ENCODE results near the gene TPPP2.
"Not testable (repeated sequence)": the region's sequence is repeated elsewhere in the genome, so short reads cannot be mapped to it uniquely, and the experiment has no call there.

Gene TPPP2

DNA sequence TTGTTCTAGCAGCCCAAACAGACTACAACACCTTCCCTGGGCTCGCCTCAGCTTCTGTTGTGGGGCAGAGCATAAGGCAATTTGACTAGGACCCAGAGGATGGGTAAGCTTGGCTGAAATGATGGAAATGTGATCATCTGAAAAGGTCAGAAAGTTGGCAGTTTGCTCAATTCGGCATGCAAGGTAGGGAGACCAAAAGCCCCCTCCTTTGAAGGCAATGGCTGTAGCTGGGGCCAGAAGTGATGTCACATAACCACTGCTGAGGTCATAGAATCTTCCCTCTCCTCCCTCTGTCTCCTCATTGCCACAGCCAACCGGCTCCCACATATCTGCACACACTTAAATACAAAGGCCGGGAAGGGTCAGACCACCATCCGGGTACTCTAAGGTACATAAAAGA lies at the start of gene TPPP2:
Gene TPPP2, plus strand, starts transcription at position 301 of the 400 bp plus-strand sequence. CDS start 365 bp downstream, outside the sequence.
- DNase-seq: no peak

DNA sequence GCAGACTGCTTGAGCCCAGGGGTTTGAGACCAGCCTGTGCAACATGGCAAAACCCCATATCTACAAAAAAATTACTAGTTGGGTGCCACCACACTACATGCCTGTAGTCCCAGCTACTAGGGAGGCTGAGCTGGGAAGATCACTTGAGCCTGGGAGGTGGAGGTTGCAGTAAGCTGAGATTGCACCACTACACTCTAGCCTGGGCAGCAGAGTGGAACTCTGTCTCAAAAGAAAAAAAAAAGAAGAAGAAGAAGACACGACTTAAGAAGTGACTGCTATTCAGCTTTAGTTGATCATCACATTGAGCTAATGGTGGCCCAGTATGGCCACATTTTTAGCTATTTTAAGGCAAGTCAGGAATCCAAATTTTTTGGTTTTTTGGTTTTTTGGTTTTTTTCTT lies 49.1 kb upstream of the TPPP2 start:
- DNase-seq: no peak

DNA sequence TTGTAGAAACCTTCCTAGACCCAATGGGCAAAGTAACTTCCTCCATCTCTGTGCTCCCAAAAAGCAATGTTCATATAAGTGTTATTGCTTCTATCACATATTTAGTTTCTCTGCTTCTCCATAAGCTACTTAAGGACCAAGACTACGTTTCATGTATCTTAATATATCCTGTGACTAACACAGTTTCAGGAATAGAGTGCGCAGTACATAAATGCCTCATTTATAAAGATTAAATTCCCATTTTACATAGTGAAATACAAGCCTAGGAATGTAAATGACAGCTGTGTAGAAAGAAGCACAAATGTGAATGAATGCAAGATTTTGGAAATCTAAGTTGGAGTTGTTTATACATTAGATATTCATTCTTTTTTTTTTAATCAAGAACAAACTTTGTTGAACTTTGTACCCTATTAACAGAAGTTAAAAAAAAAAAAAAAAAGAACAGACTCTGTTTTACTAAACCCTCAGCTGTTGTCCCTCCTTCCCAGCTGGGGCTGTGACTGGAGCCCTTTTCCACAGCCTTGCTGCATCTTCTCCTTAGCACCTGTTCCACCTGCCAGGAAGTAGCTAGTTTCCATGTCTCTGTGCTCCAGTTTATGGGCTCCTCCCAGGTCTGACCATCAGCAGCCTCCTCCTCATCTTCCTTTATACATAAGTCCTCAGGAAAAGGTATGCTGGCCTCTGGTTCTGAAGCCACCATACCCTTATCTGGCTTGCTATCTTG lies 47.2 kb upstream of the TPPP2 start:
- DNase-seq: no peak

DNA sequence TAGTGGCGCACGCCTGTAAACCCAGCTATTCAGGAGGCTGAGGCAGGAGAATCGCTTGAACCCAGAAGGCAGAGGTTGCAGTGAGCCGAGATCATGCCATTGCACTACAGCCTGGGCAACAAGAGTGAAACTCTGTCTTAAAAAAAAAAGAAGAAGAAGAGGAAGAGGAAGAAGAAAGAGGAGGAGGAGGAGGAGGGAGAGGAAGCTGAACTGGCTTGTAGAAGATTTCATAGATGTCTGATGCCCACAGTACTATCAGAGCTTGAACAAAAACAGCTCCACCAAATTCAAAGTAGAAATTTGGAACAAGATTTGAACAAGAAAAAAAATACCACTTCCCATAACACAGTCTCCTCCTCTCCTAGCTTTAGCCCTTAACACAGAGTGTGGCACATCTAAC lies 44.4 kb upstream of the TPPP2 start:
- not testable (repeated sequence) for DNase-seq

DNA sequence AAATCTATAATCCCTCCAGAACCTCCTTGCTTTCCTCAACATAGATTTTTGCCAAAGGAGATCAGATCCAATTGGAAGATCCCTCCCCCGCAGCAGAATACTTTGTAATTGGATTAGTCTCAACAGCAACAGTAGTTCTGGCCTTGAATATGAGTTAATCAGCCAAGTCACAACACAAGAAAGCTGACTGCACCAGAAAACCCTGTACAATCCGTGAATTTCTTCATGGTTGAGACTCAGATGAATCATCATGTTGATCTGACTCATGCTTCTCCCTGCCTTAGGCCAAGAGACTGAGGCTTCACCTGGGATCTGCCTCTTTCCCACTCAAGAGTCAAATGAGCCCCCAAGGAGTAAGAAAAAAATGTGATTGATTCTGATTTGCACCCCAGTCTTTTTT lies 43.2 kb upstream of the TPPP2 start:
- no peak for DNase-seq

DNA sequence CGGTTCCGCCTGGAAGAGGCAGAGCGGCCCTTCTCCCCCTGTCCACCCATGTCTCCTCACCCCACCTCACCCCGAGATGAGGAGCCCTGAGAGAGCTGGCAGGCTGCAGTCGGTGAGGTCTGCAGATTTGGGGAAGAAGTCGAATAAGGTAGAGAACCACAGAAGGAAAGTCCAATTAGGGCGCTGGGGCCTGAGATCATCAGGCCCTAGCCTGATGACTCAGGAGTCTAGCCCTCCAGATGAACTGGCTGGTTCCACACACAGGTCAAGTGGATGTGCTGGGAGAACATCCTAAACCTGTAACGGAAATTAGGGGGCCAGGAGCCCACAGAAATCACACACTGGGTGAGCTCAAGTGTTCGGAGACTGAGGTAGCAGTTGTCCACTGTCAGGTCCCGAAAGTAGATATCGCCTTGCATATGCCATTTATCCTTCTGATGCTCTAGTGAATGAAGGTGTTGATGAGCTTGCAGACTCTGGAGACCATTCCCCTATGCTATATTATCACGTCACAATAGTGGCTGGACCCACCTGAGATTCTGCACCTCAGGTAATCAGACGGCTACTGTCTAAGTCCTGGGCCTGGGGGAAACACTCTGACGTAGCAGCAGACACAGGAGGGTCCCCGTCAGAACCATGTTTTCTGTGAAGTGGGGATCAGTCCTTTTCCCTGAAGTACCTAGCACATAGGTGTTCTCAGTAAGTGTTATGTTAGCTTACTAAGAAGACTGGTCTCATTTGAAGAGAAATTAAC lies 41.1 kb upstream of the TPPP2 start:
- DNase-seq: no peak

DNA sequence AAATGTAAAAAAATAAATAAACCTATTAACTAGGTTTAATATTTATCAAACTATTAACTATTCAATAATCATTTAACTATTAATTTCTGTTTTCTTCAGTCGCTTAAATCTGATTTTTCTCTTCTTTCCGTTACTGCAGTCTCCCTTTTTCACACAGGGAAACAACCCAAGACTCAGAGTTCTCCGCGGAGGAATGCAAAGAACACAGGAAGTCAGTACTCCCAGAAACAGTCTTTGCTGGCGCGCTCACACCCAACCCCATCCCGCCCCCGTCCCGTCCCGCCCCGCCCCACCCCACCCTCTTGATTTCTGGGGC lies 40.6 kb upstream of the TPPP2 start:
- DNase-seq: no peak

DNA sequence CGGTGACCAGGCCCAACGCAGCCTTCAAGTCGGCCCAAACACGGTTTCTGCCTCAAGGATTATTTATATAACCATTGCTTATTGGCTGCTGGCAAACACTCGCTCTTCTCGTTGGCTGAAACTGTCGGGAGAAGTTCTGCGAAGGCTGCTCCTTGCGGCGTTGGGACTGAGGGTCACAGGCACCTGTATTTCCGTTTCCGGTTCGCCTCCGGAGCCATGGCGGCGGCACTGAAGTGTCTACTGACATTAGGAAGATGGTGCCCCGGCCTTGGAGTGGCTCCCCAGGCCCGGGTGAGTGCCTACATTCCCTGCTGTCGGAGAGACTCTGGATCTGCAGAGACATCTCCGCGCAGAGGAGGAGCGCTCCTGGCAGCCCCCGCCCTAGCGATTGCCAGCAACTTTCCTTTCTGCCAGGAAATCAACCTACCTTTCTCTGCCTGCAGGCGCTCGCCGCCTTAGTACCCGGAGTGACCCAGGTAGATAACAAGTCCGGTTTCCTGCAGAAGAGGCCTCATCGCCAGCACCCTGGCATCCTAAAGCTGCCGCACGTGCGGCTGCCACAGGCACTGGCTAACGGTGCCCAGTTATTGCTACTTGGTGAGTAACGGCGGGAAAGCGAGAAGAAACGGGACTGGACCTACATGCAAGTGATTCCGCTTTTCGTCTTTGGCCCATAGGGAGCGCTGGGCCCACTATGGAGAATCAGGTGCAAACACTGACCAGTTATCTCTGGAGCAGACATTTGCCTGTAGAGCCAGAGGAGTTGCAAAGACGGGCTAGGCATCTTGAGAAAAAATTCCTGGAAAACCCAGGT lies 40.0 kb upstream of the TPPP2 start, which contains the start of gene METTL17:
Gene METTL17, plus strand, starts transcription at position 194 of the 814 bp plus-strand sequence. Its CDS starts 23 bp downstream, at position 217.
- DNase-seq: peak; percentile 84

DNA sequence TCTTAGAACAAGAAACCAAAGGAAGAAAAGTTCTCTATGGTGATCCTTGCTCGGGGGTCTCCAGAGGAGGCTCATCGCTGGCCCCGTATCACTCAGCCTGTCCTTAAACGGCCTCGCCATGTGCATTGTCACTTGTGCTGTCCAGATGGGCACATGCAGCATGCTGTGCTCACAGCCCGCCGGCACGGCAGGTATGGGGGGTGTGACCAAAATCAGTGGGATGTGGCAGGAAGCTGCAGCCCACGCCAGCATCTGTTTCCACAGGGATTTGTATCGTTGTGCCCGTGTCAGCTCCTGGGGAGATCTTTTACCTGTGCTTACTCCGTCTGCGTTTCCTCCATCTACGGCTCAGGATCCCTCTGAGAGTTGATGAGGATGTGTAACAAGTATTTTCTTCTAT lies 33.5 kb upstream of the TPPP2 start:
- DNase-seq: no peak

DNA sequence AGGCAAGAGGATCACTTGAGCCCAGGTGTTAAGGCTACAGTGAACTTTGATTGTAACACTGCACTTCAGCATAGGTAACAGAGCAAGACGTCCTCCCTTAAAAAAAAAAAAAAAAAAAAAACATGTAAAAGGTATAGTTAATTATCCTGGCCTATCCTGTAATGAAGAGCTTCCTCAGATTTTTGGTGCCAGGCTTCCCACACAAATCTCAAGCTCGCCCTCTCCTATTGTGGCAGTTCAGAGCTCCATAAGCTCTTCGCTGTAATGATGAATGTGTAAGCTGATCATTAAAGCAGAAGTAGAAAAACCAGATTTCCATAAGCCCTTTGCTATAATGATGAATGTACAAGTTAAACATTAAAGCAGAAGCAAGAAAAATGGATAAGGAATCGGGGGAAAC lies 32.9 kb upstream of the TPPP2 start:
- no peak for DNase-seq

DNA sequence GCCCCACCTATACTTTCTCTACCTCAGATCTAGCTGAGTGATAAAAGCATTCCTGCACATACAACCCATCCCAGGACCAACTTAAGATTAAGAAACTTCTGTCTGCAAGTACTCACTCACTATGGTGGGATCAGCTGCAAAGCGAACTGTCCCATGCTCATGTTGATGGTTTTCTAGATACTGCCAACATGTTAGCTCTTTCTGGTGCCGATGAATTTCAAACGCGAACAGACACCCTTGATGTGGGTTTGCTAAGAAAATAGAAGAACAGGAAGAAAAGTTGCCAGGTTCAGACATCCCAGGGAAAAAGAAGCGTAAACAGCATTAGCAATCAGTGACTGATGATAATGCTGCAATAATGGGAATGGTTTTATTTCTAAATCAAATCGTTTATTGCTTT lies 32.5 kb upstream of the TPPP2 start:
- DNase-seq: no peak

DNA sequence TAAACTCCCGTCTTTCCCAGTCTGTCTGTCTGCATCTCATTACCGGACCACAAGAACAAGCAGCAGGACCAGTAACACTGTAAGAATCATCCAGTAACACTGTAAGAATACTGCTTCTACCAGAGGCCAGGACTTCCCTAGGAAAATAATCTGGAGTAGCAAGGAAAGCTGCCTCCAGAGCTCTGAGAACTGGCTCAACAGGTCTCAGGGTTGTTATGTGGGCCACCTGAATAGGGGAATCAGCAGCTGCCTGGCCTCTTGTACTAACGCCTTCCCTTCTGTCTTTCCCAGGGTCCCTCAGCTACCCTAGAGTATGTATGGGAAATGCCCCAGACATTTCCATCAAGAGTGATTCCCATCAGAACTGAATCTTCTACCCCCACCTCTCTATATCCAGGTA lies 31.9 kb upstream of the TPPP2 start:
- no peak for DNase-seq

DNA sequence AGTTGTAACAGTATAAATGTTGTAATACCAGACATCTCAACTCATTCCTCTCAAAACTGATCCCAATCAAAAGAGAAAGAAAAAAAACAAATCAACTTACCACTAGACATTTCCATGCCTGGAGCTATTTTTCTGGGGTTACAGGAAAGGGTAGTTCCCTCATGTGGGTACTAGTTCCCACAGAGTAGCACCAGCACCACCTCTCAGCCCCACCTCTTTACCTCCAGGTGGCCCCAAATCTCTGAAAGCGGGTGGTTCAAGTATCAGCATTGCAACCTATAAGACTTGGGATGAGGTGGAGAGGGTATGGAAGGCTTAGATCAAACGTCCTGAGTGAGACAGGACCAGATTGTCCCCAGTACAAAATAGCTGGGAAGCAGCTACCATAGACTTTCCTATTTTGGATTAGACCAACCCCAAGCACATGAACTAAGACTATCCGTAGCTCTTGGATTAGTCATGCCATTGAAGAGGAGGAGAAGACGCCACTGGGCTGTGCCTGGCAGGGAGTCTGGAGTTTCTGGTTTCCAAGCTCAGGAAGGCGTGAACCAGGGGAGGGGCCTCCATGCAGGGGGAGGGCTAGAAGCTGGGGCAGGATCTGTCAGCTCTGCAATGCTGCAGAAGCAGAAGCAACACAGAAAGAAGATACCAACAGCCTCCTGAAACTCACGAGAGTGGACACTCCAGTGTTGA lies 31.2 kb upstream of the TPPP2 start, which contains the start of gene SLC39A2:
Gene SLC39A2, plus strand, starts transcription at position 620 of the 693 bp plus-strand sequence. CDS start 154 bp downstream, outside the sequence.
- DNase-seq: no peak

DNA sequence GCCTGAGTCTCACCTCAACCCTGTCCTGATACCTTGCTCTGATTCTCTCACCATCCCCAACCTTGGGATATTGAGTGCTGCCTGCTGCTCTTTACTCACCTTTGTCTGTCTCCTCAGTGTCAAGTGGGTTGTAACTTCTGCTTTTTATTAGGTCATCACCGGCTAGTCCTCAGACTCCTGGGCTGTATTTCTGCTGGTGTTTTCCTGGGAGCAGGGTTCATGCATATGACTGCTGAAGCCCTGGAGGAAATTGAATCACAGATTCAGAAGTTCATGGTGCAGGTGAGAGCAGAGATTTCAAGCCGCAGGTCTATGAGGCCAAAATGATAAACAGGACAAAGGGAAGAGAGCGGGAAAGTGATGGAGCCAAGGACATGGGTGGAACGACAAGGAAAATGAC lies 30.4 kb upstream of the TPPP2 start:
- no peak for DNase-seq

DNA sequence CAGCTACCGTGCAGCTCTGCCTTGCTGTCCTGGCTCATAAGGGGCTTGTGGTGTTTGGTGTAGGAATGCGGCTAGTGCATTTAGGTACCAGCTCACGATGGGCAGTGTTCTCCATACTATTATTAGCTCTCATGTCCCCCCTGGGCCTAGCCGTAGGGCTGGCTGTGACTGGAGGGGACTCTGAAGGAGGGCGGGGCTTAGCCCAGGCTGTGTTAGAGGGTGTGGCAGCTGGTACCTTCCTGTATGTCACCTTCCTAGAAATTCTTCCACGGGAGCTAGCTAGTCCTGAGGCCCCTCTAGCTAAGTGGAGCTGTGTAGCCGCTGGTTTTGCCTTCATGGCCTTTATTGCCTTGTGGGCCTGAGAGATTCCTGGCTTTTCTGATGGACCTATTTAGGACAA lies 28.8 kb upstream of the TPPP2 start:
- no peak for DNase-seq

DNA sequence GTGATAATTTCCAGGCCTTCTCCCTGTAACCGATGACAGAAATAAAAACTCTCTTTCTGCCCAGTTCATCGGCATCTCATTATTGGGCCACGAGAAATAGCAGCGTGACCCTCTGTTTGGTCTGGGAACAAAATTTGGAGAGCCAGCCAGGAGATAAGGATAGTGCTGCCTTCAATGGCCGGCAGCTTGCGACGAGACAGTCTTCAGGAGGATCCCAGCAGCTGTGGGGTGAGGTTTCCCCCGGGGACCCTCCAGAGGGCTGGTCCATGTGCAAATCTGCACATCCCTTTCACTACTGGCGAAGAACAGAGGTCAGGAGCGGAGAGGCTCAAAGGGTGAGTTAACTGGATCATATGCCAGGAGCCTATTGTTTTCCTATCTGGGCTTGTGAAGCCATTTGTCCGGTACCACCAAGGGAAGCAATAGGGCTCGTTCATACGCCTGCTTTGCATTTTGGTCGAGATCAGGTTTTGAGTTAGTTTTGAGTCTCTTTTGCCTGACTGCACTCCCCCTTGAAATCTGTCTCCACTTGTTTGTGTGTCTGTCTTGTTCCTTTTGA lies 26.1 kb upstream of the TPPP2 start:
- no peak for DNase-seq

DNA sequence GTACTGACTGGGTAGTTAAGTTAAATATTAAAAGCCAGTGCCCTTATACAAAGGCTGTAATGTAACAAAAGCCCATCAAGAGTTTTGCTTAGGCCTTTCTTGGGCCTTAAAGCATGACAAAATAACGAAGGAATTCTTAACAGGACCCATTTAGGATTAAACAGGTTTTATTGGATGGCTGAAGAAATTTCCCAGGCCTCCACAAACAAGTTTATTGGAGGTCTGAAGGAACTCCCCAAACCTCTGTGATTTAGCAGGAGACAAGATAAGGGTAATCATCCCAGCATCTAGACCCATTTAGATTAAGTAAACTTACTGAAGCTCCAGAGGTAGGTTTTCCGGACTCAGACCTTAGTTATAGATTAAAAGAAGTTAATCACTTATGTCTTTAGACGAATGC lies 20.3 kb upstream of the TPPP2 start:
- DNase-seq: not testable (repeated sequence)

DNA sequence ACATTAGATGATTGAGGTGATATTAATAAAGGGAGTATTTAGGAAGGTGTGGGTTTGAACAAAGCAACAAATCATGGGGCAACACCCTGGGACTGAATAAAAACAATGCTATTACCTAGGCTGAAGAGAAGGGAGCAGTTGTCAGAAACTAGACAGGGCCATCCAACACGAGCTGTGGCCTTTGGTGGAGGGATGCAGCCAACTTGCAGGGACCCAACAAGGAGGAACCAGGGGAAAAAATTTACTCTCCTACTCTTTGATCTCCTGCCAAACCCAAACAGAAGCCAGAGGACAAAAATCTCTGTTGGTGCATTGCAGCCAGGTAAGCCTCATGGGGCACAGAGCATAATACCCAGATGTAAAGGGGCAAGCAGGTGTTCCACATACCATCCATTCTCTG lies 18.9 kb upstream of the TPPP2 start:
- no peak for DNase-seq

DNA sequence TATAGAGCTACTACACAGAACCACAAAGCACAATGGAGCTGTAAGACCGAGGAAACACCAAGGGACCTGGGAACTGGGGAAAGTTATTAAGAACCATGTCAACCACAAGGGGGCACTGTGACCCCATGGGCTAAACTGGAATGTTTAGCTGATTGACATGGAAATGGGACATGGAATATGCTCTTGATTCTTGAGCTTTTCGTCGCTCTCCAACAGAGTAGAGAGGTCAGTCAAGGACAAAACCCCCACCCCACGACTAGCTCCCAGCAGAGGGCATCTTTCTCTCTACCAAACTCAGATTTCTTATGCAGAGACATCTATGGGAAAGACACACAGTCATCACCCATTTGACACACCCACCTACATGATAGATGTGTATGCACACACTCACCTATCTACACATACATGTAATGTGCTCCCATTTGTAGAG lies 15.2 kb upstream of the TPPP2 start:
- peak; percentile 82 for DNase-seq

DNA sequence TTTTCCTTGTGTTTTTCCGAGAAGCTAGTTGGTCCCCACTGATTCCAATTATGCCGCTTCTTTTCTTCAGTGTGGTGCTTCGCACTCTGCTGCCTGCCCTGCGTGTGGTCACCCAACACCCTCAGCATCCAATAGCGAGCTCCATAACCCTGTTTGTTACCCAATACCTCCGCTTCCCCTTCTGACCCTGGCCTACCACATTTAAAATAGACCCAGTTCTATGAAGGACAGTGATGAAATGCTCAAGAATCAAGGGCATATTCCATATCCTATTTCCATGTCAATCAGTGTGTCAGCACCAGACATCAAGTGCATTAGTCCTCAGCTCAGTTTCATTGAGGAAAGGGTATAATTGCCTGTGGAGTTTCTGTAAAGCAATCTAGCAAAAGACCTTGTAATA lies 14.7 kb upstream of the TPPP2 start:
- DNase-seq: no peak

DNA sequence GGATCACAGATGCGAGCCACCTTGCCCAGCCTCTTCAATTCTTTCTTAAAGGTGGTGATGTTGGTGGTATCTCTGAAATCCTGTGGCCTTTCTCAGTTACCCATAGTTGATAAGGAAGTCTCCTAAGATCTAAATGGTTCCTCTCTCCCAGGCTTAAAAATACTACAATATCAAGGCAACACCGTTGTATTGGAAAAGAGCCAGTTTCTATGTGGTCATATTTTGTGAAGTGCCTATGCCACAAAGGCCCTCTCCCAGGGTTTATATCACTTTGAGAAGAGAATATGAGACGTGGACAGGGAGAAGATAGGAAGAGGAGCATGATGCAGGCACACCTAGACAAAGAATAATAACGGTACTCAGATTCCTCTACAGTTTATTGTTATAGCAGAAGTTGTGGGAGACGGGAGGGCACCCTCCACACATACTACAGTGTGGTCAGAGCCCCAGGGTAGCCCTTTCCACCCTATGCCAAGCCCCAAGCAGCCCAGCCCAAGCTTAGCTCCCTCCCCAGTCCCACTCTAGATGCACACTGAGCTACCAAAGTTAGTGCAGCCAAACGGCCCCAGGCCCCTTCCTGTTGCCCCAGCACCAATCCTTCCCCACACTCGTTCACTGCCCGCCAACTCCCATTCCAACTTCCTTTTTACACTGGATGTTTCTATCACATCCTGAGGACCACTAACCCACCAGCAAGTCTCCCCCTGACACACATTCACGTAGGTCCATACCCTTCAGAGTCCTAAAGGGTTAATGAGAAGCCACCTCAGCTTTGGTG lies 13.4 kb upstream of the TPPP2 start:
- DNase-seq: no peak

Measured in activated gamma-delta T cell treated with Interleukin-2 at 50 U/mL for 16 hours (primary cell).